Endothelial cell of umbilical vein (primary cell): ENCODE measurements around the gene RNU1-3.
"Not testable (repeated sequence)": the region's sequence is repeated elsewhere in the genome, so short reads cannot be mapped to it uniquely, and the experiment has no call there.

Experiments
- EZH2 ChIP-seq: IDR thresholded peaks from 2 replicates; pipeline ENCODE4 v1.6.1; 2012; ENCODE audit warnings: borderline replicate concordance, low read depth, mild to moderate bottlenecking, moderate library complexity, low read length, inconsistent platforms; ENCODE audit not compliant: severe bottlenecking
- POLR2A ChIP-seq: IDR thresholded peaks from 2 replicates; pipeline ENCODE4 v1.6.1; 2012; ENCODE audit warnings: low read depth, mild to moderate bottlenecking, control low read depth, low read length
- POLR2AphosphoS5 ChIP-seq: IDR thresholded peaks from 2 replicates; pipeline ENCODE4 v1.6.1; 2012; ENCODE audit warnings: low read depth, mild to moderate bottlenecking, control low read depth, low read length, moderate library complexity; ENCODE audit not compliant: insufficient read depth
- TF ChIP-seq, protein P1 (sequence below), 2 donors: IDR thresholded peaks; 1 replicate in 1 of 2; 2 replicates in 1 of 2; pipeline ENCODE4 v1.5.1; 2011; ENCODE audit warnings: low read length in 2 of 2, mild to moderate bottlenecking in 2 of 2, moderate library complexity in 2 of 2, control low read depth in 1 of 2, inconsistent platforms in 1 of 2, low read depth in 1 of 2; ENCODE audit not compliant: insufficient read depth in 1 of 2; ENCODE audit errors: extremely low read depth in 1 of 2
- TF ChIP-seq, protein P2 (sequence below): IDR thresholded peaks from 2 replicates; pipeline ENCODE4 v1.6.1; 2011; ENCODE audit not compliant: insufficient read depth, insufficient read length

DNA sequence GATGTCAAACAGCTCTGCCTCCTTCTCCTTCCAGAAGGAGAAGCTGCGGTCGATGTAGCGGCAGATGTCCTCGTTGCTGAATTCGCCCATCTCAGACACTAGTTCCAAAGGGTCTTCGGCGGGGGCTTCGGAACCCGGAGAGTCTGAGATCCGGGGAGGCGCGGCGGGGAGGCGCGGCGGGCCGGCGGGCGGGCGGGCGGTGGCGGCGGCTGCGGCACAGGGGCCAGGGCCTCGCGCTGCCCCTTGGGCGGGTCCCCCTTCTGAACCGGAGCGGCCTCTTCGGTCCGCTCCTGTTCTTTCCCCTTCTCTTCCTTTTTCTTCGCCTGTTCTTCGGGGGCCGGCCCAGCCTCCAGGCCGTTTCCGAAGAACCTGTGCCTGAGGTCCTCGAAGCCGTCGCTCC lies 25.5 kb upstream of the RNU1-3 start:
- TF ChIP-seq EZH2, result peak; percentile 9
- TF ChIP-seq, protein P1, sequence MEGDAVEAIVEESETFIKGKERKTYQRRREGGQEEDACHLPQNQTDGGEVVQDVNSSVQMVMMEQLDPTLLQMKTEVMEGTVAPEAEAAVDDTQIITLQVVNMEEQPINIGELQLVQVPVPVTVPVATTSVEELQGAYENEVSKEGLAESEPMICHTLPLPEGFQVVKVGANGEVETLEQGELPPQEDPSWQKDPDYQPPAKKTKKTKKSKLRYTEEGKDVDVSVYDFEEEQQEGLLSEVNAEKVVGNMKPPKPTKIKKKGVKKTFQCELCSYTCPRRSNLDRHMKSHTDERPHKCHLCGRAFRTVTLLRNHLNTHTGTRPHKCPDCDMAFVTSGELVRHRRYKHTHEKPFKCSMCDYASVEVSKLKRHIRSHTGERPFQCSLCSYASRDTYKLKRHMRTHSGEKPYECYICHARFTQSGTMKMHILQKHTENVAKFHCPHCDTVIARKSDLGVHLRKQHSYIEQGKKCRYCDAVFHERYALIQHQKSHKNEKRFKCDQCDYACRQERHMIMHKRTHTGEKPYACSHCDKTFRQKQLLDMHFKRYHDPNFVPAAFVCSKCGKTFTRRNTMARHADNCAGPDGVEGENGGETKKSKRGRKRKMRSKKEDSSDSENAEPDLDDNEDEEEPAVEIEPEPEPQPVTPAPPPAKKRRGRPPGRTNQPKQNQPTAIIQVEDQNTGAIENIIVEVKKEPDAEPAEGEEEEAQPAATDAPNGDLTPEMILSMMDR (IDR thresholded peaks at IDR 0.05; ENCODE audit: extremely low read depth in 1 of 2, insufficient read depth in 1 of 2, low read depth in 1 of 2, low read length in 2 of 2), result not testable (repeated sequence)
- not testable (repeated sequence) for TF ChIP-seq POLR2AphosphoS5, POLR2A
- TF ChIP-seq, protein P2, sequence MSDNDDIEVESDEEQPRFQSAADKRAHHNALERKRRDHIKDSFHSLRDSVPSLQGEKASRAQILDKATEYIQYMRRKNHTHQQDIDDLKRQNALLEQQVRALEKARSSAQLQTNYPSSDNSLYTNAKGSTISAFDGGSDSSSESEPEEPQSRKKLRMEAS, result not testable (repeated sequence)
